K562 (cell line): Measurements from ENCODE around the gene BCAS4. TPM values are rescaled to one million over a fixed set of nuclear protein-coding genes. Genes with fewer than 3 reads are reported as not detected.

Experiments
- HNRNPUL1 ChIP-seq: fragments of 200-400 bp; formaldehyde crosslinking; IDR thresholded peaks from 2 replicates; pipeline ENCODE4 v1.6.1; 2017; ENCODE audit warnings: low read length
- LCOR ChIP-seq: sonication (generic); formaldehyde crosslinking; IDR thresholded peaks from 2 replicates; pipeline ENCODE4 v1.8.0; 2022; ENCODE audit warnings: mild to moderate bottlenecking, missing genetic modification reagents
- MTF1 ChIP-seq: fragments of 250-450 bp; sonication (Bioruptor Pico); IDR thresholded peaks from 2 replicates; pipeline ENCODE4 v1.9.0; 2021; ENCODE audit warnings: moderate library complexity, mild to moderate bottlenecking, inconsistent platforms, borderline replicate concordance
- NCOA1 ChIP-seq: fragments of 450-650 bp; IDR thresholded peaks from 2 replicates; pipeline ENCODE4 v1.6.1; 2016; ENCODE audit warnings: low read depth
- ZNF3 ChIP-seq: fragments of 250-450 bp; sonication (Bioruptor Pico); IDR thresholded peaks from 2 replicates; pipeline ENCODE4 v1.5.0; 2021; ENCODE audit warnings: mild to moderate bottlenecking, moderate library complexity
- polyA plus RNA-seq, 8 experiments: library from polyadenylated mRNA; depleted of rRNA in 4 of 8; stranded (reverse) in 5 of 8; unstranded in 3 of 8; fragments of >200 nt; fragmentation: Nextera tagmentation in 2 of 8; fragmentation: Illumina TruSeq in 1 of 8; extraction: Ambion mirVana in 2 of 8; extraction: Trizol in 1 of 8; gene quantifications; 2 replicates each; pipeline versions ENCODE4 v1.2.1 to v1.2.3, GENCODE V29; 2011 to 2014; ENCODE audit warnings: inconsistent platforms in 1 of 8, missing spikeins in 1 of 8
- total RNA-seq, 7 experiments: library from RNA; depleted of rRNA in 6 of 7; stranded (reverse); fragments of >200 nt in 6 of 7; fragmentation: Illumina TruSeq in 2 of 7; extraction: Trizol in 2 of 7; gene quantifications; 2 replicates each; pipeline versions ENCODE4 v1.2.1 to v1.2.3, GENCODE V29; 2011 to 2021; ENCODE audit warnings: low replicate concordance in 1 of 7
- TF ChIP-seq, protein P1 (sequence below): sonication (generic); formaldehyde crosslinking; IDR thresholded peaks from 2 replicates; pipeline ENCODE4 v1.8.0; 2022; ENCODE audit warnings: mild to moderate bottlenecking, missing genetic modification reagents

BCAS4 gene
- total and polyA plus RNA-seq, 9 of the 15 experiments (the other 6 are each of a cell fraction or from before 2014, with no cell fraction given) = 0.15 to 2.3 (median 0.47) TPM

GRCh38 chr20:50874111-50874757 is 79.4 kb downstream of the BCAS4 start (continued):
- TF ChIP-seq, protein P1, sequence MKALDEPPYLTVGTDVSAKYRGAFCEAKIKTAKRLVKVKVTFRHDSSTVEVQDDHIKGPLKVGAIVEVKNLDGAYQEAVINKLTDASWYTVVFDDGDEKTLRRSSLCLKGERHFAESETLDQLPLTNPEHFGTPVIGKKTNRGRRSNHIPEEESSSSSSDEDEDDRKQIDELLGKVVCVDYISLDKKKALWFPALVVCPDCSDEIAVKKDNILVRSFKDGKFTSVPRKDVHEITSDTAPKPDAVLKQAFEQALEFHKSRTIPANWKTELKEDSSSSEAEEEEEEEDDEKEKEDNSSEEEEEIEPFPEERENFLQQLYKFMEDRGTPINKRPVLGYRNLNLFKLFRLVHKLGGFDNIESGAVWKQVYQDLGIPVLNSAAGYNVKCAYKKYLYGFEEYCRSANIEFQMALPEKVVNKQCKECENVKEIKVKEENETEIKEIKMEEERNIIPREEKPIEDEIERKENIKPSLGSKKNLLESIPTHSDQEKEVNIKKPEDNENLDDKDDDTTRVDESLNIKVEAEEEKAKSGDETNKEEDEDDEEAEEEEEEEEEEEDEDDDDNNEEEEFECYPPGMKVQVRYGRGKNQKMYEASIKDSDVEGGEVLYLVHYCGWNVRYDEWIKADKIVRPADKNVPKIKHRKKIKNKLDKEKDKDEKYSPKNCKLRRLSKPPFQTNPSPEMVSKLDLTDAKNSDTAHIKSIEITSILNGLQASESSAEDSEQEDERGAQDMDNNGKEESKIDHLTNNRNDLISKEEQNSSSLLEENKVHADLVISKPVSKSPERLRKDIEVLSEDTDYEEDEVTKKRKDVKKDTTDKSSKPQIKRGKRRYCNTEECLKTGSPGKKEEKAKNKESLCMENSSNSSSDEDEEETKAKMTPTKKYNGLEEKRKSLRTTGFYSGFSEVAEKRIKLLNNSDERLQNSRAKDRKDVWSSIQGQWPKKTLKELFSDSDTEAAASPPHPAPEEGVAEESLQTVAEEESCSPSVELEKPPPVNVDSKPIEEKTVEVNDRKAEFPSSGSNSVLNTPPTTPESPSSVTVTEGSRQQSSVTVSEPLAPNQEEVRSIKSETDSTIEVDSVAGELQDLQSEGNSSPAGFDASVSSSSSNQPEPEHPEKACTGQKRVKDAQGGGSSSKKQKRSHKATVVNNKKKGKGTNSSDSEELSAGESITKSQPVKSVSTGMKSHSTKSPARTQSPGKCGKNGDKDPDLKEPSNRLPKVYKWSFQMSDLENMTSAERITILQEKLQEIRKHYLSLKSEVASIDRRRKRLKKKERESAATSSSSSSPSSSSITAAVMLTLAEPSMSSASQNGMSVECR (CRISPR knock-in tag) = no peak
- TF ChIP-seq NCOA1 = no peak
- TF ChIP-seq ZNF3 (CRISPR knock-in tag) = no peak
- no peak for TF ChIP-seq HNRNPUL1
- no peak for TF ChIP-seq MTF1
- no peak for TF ChIP-seq LCOR (CRISPR knock-in tag)
